DOHH2 (cell line): Measurements from ENCODE around the gene ZBTB38.

ENCODE experiments used
- EZH2phosphoT487 ChIP-seq: fragments of 200-600 bp; sonication (generic); IDR thresholded peaks from 2 replicates; pipeline ENCODE4 v1.6.1; 2017; ENCODE audit warnings: borderline replicate concordance, mild to moderate bottlenecking, antibody characterized with exemption, low read length, moderate library complexity, mixed read lengths
- TF ChIP-seq, protein P1 (sequence below): fragments of 200-600 bp; sonication (generic); IDR thresholded peaks from one replicate; pipeline ENCODE4 v1.5.1; 2014; ENCODE audit warnings: antibody characterized with exemption, mild to moderate bottlenecking, low read depth, low read length; ENCODE audit not compliant: poor library complexity, severe bottlenecking

DNA sequence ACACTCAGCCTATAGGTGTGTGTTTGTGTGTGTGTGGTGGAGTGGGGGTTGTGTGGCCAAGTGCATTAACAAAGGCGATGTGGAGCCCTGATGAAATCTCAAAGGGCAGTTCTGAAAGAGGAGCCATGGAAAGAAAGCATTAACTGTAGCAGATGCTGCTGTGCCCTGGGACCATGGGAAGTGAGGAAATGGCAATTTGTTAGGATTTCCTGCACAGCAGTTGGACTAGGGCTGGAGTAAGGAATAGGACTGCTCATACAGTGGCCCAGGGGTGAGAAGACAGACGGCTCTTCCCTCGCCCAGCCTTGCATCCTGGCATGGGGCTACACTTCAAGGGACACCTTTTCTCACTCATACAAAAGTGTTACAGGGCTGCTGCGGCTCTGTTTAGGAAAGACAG, 12.3 kb upstream of the ZBTB38 start:
- TF ChIP-seq, protein P1, sequence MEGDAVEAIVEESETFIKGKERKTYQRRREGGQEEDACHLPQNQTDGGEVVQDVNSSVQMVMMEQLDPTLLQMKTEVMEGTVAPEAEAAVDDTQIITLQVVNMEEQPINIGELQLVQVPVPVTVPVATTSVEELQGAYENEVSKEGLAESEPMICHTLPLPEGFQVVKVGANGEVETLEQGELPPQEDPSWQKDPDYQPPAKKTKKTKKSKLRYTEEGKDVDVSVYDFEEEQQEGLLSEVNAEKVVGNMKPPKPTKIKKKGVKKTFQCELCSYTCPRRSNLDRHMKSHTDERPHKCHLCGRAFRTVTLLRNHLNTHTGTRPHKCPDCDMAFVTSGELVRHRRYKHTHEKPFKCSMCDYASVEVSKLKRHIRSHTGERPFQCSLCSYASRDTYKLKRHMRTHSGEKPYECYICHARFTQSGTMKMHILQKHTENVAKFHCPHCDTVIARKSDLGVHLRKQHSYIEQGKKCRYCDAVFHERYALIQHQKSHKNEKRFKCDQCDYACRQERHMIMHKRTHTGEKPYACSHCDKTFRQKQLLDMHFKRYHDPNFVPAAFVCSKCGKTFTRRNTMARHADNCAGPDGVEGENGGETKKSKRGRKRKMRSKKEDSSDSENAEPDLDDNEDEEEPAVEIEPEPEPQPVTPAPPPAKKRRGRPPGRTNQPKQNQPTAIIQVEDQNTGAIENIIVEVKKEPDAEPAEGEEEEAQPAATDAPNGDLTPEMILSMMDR, result no peak
- TF ChIP-seq EZH2phosphoT487, result no peak
